Bone marrow (tissue), 2 donors: ENCODE measurements around the gene MGA.

Experiments
- DNase-seq, 2 donors: peaks; one replicate each; lab custom pipeline; 2025; lab: John Stamatoyannopoulos, UW

Gene MGA

DNA sequence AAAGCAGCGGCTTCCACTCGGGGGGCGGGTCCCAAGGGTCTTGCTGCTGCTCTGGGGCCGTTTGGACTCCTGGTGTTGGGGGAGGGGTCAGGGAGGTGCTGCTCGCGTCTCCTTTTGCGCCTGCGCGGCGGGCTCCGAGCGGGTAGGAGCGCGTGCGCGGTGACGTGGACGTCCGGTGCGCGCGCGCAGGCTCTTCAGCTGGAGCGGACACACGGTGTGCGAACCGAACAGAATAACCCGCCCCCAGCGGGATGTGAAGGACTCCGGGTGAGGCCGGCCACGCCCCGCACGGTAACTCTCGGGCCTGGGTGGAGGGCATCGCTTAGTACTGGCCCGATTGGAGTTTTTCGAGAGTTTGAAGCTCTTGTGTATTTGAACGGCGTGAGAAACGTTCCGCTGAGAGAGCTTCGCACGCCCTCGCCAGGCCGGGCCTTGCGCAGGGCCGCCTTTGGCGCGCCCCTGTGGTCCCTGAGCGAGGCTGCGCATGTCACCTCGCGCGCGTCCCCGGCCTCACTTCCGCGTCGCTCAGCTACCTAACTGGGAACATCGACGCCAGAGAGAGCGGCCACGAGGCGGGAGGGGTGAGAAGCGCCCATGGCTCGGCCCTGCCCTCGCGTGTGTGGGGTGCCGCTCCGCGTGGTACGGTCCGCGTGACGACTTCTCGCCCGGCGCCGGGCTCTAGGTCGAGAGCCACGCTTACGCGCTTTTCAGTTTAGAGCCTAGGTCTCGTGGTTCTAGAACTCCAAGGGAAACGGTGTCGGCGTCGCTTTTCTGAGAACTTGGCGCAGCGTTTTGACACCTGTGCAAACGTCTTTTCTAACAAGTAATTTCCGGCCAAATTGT is at the start of gene MGA:
MGA (plus strand) TSS at position 171 of the 843 bp plus-strand sequence.
- DNase-seq = peak; percentile 74 to 84

DNA sequence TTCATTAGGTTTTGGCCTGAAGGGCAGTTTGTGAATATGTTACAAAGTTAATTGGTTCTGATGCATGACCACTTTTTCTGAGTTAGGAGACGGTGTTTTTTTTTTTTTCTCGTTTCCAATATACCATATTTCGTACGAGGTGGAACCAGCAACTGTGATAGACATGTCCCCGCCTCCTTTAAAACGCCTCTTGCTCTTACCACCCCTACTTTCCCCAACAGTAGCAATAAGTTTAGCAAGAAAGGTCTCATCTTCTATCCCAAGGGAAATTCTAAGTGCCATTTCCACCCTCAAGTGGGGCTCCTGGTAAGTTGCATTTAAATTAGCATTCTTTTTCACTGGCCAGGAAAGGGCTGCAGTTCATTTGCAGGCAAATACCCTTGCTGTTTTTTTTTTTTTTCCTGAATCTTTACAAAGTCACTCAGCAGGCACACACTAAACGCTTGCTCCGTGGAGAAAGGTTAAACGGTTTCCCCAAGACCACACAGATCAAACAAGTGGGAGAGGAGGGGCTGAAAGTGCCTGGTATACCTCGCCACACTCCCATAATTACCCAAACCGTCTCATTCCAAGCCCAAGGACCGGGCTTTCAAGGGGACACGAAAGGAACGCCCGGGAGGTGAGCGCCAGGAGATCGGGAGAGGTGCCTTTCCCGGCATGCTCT is 39.5 kb upstream of the MGA start:
- no peak for DNase-seq

DNA sequence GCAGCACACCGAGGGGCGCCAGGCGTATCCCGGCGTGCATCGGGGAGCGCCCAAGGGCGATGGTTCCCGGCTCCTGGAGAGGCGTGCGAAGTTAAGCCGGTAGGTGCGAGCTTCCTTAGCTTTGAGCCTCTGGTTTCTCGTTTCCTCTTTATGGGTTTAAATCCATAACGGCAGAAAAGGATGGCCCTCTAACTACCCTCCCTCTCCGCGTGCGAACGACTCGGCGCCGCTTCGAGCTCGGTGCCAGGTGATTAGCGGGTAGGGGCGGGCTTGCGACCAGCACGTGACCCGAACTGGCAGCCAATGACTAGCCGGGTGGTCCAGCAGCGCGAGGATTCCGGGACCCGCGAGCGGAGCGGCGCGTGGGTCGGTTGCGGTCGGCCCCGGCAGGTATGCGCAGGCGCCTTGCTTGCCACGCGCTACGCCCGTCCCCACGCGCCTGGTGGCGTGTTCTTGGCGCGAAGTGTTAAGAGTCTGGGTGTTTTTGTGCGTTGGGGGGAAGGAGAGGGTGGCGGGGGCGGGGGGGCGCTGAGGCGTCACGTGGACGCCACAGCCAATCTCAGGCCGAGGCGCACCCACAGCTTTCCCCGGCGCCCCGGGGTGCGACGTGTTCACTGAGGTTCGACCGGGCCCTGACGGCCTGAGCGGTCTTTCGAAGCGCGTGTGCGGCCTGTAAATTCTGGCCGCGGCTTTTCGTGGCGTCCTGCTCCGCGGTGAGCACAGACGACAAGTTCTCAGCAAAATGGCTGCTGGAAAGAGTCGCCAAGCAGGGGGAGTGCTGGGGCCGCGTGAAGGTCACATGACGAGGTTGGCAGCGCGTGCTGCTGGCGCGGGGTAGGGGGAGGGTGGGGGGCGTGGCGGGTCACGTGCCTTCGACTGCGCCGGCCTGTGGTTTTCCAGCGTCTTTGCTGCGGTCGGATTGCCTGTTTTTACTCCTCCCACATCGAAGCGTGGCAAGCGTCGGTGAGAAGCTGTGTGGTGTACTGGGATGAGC is 38.7 kb upstream of the MGA start:
- peak; percentile 32 to 69 for DNase-seq

DNA sequence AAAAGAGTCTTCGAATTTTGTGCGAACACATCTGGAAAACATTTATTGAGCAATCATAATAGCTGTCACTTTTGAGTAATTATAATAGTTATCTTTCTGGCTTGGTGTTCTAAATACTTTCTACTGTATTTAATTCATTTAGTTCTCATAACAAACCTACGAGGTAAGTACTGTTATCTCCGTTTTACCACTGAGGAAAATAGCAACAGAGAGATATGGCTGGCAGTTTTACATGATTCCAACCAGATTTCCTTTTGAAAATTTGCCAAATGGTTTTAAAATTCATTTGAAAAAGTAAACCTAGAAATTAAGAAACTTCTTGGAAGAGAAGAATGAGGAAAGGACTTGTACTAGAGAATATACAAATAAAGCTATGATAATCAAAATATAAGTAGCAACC is 37.3 kb upstream of the MGA start:
- DNase-seq = no peak

DNA sequence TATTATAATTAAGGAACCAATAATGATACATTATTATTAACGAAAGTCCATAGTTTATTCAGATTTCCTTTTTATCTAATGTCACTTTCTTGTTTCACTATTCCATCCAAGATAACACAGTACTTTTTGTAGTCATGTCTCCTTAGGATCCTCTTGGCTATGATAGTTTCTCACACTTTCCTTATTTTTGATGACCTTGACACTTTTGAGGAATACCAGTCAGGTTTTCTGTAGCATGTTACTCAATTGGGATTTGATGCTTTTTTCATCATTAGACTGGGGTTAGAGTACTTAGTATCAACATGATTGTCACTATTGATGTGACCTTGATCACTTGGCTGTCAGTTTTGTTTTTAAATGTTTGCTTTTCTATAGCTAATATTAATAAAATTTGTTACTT is 33.0 kb upstream of the MGA start:
- no peak for DNase-seq

DNA sequence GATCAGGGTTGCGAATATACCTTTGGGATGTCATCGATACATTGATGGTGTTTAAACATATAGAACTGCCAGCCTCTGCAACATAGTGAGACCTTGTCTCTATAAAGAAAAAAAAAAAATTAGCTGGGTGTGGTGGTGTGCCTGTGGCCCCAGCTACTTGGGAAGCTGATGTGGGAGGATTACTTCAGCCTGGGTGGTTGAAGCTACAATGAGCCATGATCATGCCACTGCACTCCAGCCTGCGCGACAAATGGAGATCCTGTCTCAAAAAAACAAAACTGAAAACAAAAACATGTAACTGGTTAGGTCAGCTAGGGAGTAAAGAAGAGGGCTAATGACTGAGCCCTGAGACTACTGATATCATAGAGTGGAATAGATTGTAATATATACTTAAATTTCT is 30.7 kb upstream of the MGA start:
- DNase-seq = no peak

DNA sequence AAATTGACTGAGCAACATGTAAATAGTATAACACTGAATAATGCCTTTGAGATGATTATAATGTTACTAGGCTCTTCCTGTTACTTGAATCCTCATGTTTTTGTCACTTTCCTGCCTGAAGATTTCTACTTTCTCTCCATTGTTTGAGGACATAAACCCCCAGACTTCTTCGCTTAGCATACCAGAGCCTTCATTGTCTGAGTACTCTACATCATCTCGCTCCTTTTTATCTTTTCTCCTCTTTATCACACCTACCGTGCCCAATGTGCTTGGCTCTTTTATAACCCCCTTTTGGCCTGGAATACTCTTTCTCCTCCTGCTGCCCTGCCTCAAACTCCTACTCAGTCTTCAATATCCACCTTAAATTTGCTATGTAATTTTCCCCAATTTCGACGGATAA is 30.3 kb upstream of the MGA start:
- DNase-seq = no peak

DNA sequence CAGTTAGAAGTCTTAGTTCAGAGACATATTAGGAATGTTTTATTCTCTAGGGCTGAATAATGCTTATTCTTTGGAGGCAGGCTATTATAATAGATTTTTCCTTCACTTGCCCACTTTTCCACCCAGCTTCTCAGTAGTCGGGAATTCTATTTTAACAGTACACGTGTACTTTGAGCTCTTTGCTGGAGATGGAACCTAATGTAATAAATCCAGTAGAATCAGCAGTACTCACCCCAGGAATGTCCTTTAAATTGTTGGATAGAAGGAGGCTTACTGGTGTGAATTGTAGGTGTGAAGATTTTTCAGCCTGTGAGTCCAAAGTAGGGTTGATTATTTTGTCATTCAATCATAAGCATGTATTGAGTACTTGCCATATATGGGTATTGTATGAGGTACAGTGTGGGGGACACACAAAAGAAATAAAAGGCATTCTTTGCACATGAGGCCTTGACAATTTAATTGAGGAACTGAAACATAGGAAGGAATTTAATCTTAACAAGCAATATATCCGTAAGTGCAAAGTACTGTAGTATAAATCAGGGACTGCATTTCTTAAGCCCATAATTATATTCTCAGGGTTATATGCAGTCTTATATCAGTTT is 29.5 kb upstream of the MGA start:
- no peak for DNase-seq

DNA sequence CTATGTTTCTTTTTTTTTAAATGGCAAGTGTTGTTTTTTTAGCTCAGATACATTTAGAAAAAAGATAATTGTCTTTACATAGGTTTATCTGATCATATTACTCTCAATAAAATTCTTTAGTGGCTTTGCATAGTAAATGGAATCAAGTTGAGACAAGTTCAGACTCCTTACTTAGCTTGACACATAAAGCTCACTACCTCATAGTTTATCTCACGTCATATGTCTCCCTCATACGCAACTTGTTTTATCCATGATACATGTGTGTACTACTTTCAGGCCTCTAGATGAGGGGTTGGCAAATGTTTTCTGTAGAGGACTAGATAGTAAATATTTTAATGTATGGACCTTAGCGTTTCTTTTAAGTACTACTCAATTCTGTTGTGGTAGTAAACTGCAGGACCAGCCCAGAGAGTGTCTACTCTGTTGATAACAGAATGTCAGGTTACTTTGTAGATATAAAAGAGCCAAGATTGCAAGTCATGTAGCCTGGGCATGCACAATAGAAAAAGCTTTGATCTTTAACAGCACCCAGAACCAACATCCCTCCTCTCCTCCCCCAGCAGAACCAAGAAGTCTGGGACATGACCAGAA is 28.2 kb upstream of the MGA start:
- no peak for DNase-seq

DNA sequence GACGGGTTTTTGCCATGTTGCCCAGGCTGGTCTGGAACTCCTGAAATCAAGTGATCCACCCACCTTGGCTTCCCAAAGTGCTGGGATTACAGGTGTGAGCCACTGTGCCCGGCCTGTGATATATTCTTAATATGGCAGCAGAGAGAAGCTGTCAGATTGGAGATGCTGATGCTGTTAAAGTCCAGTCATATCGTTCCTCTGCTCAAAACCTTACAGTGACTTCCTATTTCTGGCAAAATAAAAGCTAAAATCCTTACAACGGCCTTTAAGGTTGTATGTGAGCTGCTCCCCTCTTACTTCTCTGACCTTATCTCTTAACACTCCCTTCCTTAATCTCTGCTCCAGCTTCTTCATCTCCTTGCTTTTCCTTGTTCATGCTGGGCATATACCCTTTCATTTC is 26.6 kb upstream of the MGA start:
- DNase-seq = no peak

DNA sequence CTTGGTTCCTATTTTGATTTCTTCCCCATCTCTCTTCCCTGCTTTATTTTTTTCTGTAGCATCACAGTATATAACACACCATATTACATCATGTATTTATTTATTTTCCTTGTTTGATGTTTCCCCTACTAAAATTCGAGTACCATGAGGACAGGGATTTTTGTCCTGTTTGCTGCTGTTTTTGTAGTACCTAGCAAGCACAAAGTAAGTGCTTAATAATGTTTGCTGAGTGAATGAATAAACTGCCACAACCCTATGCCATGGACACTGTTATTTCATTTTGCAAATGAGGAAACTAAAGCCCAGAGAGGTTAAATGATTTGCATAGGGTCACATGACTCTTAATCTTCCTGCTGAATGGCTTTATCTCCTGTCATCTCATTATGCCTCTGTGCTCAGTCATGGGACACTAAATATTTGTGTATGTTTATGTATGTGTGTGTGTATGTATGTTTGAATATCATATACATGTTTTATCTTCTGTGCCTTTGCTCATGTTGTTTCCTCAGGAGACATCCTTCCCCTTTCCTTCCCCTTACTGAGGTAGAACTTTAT is 26.1 kb upstream of the MGA start:
- DNase-seq = no peak

DNA sequence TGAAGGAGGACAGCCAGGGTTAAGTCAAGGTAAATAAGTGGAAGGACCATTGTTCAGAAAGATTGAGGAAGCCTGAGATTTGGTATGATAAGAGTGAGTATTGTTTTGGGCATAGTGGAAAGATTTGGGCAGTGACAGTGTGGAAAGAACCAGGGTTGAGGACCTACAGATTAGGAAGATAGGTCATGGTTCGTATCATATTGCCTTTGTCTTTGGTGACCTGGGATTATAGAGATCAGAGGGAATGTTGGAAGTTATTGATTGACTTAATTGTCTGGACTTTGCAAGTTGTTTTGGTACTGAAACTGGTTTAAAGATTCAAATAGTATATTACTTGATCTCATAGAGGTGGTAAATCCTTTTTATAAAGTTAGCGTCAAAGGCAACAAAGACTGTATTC is 23.1 kb upstream of the MGA start:
- DNase-seq = no peak

DNA sequence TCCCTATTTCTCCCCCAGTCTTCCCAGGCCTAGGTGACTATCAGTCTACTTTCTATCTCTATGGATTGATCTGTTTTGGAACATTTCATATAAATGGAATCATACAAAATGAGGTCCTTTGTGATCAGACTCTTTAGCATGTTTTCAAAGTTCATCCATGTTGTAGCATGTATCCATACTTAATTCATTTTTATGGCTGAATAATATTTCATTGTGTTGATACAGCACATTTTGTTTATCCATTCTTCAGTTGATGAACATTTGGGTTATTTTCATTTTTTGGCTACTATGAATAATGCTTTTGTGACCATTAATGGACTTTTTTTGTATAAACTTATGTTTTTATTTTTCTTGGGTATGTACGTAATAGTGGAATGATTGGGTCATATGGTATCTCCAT is 19.2 kb upstream of the MGA start:
- no peak for DNase-seq

DNA sequence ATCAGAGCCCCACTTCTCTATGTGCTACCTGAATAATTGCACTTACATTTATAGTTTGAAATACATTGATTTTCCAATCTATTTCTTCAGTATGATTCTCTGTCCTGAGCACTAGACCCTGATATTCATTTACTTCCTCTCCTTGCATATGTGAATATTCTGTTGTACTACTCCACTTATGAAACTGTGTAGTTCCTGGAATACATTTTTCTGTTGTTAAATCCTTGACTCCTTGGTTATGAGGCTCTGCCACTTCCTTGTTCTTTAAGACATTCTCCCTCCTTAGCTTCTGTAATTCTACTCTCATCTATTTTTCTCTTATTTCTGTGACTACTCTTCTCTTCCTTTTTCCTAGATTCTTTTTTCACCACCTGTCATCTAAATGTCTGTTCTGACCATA is 12.9 kb upstream of the MGA start:
- peak in 1 of 2 donors; percentile 37 for DNase-seq

DNA sequence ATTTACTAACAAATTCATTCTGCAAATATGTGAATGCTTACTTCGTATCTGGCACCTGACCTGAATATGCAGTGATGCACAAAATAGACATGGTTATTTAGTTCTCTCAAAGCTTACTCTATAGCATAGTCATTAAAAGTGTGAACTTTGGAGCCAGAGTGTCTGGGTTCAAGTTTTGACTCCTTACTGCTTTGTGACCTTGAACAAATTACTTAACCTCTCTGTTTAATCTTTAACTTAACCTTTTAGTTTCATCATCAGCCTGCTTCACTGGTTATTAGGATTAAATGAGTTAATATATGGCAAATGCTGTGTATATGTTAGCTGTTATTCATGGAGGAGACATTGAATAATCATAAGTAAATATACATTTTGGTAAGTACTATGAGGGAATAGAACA is 12.1 kb upstream of the MGA start:
- DNase-seq = no peak

DNA sequence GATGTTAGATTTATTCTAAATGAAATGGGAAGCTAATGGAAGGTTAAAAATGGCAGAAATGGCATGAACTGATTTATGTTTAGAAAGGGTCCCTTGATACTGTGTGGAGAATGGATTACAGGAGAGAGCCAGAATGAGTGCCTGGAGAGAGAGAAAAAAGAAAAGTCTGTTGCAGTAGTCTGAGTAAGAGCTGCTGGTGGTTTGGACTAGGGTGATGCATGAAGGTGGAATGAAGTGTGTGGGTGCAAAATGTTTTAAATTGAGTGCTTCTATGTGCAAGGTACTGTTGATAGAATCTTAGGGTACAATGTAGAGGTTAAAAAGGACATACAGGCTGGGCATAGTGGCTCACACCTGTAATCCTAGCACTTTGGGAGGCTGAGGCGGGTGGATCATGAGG is 11.4 kb upstream of the MGA start:
- no peak for DNase-seq

DNA sequence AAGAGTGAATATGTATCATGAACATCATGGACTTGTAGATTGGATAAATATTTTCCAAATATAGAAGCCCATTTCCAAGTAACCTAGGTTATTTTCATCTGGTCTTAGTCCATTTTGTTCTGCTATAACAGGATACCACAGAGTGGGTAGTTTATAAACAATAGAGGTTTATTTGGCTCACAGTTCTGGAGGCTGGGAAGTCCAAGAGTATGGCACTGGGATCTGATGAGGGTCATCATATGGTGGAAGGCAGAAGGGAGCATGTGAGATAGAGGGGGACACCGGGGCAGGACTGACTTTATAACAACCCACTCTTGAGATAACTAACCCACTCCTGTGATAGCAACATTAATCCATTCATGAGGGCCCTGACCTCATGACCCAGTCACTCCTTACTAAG is 9.4 kb upstream of the MGA start:
- no peak for DNase-seq

DNA sequence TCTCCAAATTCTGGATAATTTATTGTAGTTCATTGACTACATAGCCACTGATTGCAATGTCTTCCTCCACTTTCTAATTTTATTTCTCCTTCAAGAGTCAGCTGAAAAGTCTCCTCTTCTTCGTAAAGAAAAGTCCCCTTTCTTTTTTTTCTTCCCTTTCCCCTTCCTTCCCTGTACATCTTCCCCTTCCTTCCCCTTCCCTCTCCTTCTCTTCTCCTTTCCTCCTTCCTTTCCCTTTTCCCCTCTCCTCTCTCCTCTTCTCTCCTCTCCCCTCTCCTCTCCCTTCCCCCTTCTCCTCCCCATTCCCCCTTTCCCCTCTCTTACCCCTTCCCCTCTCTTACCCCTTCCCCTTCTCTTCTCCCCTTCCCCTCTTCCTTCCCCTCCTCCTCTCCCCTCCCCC is 8.8 kb upstream of the MGA start:
- DNase-seq = no peak

DNA sequence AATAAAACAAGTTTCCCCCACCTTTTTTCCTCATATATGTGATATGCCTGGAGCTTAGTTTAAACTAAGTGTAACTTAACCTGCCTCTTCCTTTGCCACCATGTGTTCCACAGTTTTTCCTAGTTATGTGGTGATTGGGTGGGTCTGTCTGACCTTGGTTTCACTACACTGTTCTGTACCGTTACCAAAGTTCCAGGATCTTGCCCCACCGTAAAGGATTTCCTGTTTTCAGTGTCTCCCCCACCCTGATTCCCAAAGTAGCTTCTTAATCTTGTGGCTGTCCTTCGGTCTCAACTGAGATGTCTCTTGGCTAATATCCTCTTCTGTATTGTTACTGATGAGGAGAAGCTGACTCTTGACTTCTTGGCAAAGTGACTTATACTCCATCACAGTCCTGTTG is 6.4 kb upstream of the MGA start:
- DNase-seq = no peak

DNA sequence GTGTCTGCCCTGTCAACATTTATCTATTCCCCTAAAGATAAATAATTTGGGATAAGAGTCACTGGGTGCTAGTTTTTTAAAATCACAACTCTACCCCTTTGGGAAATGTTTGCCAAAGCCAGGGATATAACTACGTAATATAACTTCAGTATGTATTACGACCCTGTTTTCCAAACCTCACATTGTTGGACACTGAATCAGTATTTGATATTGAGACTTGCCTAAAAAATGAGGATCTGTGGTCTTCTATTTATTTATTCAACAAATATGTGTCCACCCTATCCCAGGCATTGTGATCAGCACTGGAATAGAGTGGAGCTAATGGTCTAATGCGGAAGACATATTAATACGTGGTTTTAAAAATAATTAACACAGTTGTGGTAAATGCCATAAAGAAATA is 4.5 kb upstream of the MGA start:
- DNase-seq = no peak

DNA sequence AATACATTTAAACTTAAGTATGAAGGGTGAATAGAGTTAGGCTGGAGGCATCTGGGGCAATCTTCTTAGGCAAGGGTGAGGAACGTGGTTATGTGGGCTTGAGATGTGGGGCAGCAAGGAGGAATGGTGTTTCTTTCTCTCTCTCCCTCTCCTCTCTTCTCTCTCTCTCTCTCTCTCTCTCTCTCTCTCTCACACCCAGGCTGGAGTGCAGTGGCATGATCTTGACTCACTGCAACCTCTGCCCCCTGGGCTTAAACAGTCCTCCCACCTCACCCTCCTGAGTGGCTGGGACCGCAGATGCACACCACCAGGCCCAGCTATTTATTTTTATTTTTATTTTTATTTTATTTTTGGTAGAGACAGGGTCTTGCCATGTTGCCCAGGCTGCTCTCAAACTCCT is 4.0 kb upstream of the MGA start:
- DNase-seq = no peak
